H9 (cell line): ENCODE results near the gene CDKL5. TPM values are rescaled to one million over a fixed set of nuclear protein-coding genes. Genes with fewer than 3 reads are reported as not detected.

ENCODE experiments used
- DNase-seq: peaks from one replicate; pipeline ENCODE4 v3.0.0-alpha.2; 2017
- H2AFZ ChIP-seq: one replicate; pipeline ENCODE4 v1.6.1; 2013; ENCODE audit warnings: mild to moderate bottlenecking, low read length, control low read depth, moderate library complexity
- H2AK5ac ChIP-seq: 2 replicates; pipeline ENCODE4 v1.6.1; 2013; ENCODE audit warnings: low read length, control low read depth, mixed read lengths; ENCODE audit not compliant: insufficient read length
- H2BK120ac ChIP-seq: one replicate; pipeline ENCODE4 v1.6.1; 2013; ENCODE audit warnings: low read depth, mild to moderate bottlenecking, low read length, control low read depth, inconsistent platforms; ENCODE audit not compliant: poor library complexity, severe bottlenecking
- H2BK12ac ChIP-seq: 2 replicates; pipeline ENCODE4 v1.6.1; 2013; ENCODE audit warnings: low read length, control low read depth, mixed read lengths, low read depth; ENCODE audit not compliant: insufficient read length
- H2BK15ac ChIP-seq: 2 replicates; pipeline ENCODE4 v1.6.1; 2013; ENCODE audit warnings: low read depth, low read length, control low read depth
- H2BK20ac ChIP-seq: one replicate; pipeline ENCODE4 v1.6.1; 2013; ENCODE audit warnings: low read depth, mild to moderate bottlenecking, low read length, control low read depth, inconsistent platforms; ENCODE audit not compliant: poor library complexity, severe bottlenecking
- H2BK5ac ChIP-seq: 2 replicates; pipeline ENCODE4 v1.6.1; 2013; ENCODE audit warnings: low read length, control low read depth, mixed read lengths; ENCODE audit not compliant: insufficient read length
- H3K14ac ChIP-seq: 2 replicates; pipeline ENCODE4 v1.6.1; 2013; ENCODE audit warnings: low read length, control low read depth; ENCODE audit not compliant: insufficient read depth
- H3K18ac ChIP-seq: 2 replicates; pipeline ENCODE4 v1.6.1; 2013; ENCODE audit warnings: low read depth, mild to moderate bottlenecking, mixed read lengths, low read length, control low read depth; ENCODE audit not compliant: insufficient read length
- H3K23ac ChIP-seq: 2 replicates; pipeline ENCODE4 v1.6.1; 2013; ENCODE audit warnings: low read length, control low read depth, mixed read lengths, low read depth; ENCODE audit not compliant: insufficient read length
- H3K23me2 ChIP-seq: 2 replicates; pipeline ENCODE4 v1.6.1; 2013; ENCODE audit warnings: low read depth, mild to moderate bottlenecking, mixed read lengths, low read length, control low read depth; ENCODE audit not compliant: insufficient read length, poor library complexity, severe bottlenecking
- H3K27ac ChIP-seq: 2 replicates; pipeline ENCODE4 v1.5.1; 2013; ENCODE audit warnings: low read length, control low read depth, mixed read lengths, low read depth; ENCODE audit not compliant: insufficient read length
- H3K27me3 ChIP-seq: 2 replicates; pipeline ENCODE4 v1.6.1; 2013; ENCODE audit warnings: low read length, control low read depth, inconsistent platforms; ENCODE audit not compliant: insufficient read depth
- H3K4ac ChIP-seq: 2 replicates; pipeline ENCODE4 v1.6.1; 2013; ENCODE audit warnings: low read depth, mild to moderate bottlenecking, control low read depth, inconsistent platforms, low read length, moderate library complexity
- H3K4me1 ChIP-seq: 2 replicates; pipeline ENCODE4 v1.6.1; 2013; ENCODE audit warnings: low read length, control low read depth, inconsistent platforms; ENCODE audit not compliant: insufficient read depth
- H3K4me2 ChIP-seq: 2 replicates; pipeline ENCODE4 v1.6.1; 2013; ENCODE audit warnings: low read length, control low read depth, mixed read lengths; ENCODE audit not compliant: insufficient read length, insufficient read depth
- H3K56ac ChIP-seq: 2 replicates; pipeline ENCODE4 v1.6.1; 2013; ENCODE audit warnings: low read depth, mild to moderate bottlenecking, mixed read lengths, low read length, control low read depth; ENCODE audit not compliant: insufficient read length
- H3K79me1 ChIP-seq: 2 replicates; pipeline ENCODE4 v1.6.1; 2013; ENCODE audit warnings: low read depth, mild to moderate bottlenecking, moderate library complexity, low read length, control low read depth, inconsistent platforms; ENCODE audit not compliant: insufficient read depth, poor library complexity, severe bottlenecking
- H3K79me2 ChIP-seq: 2 replicates; pipeline ENCODE4 v1.6.1; 2013; ENCODE audit warnings: low read length, control low read depth, inconsistent platforms; ENCODE audit not compliant: insufficient read depth
- H3K9ac ChIP-seq: 2 replicates; pipeline ENCODE4 v1.6.1; 2013; ENCODE audit warnings: low read length, control low read depth, mixed read lengths; ENCODE audit not compliant: insufficient read length; ENCODE audit errors: extremely low read depth
- H3K9me3 ChIP-seq: one replicate; pipeline ENCODE4 v1.6.1; 2013; ENCODE audit warnings: low read depth, low read length, inconsistent platforms; ENCODE audit not compliant: control insufficient read depth
- H3T11ph ChIP-seq: one replicate; pipeline ENCODE4 v1.6.1; 2013; ENCODE audit warnings: mild to moderate bottlenecking, low read length, control low read depth, inconsistent platforms
- H4K20me1 ChIP-seq: one replicate; pipeline ENCODE4 v1.6.1; 2013; ENCODE audit not compliant: control insufficient read depth, insufficient read length, insufficient read depth
- H4K5ac ChIP-seq: 2 replicates; pipeline ENCODE4 v1.6.1; 2013; ENCODE audit warnings: low read depth, mild to moderate bottlenecking, mixed read lengths, low read length, control low read depth; ENCODE audit not compliant: insufficient read length
- H4K8ac ChIP-seq: replicated peaks from 2 replicates; pipeline ENCODE4 v1.6.1; 2013; ENCODE audit warnings: low read length, control low read depth, mixed read lengths, low read depth; ENCODE audit not compliant: insufficient read length
- H4K91ac ChIP-seq: 2 replicates; pipeline ENCODE4 v1.6.1; 2013; ENCODE audit warnings: low read depth, mild to moderate bottlenecking, moderate library complexity, mixed read lengths, low read length, control low read depth; ENCODE audit not compliant: insufficient read length
- H3K27ac Mint-ChIP-seq, 3 experiments: 2 replicates in 2 of 3; 3 replicates in 1 of 3; pipeline ENCODE4 v1.8.0; 2020 to 2021; ENCODE audit warnings: mixed read lengths in 3 of 3, mild to moderate bottlenecking in 1 of 3, moderate library complexity in 1 of 3
- H3K27me3 Mint-ChIP-seq: 2 replicates; pipeline ENCODE4 v1.8.0; 2021; ENCODE audit warnings: low read depth, mild to moderate bottlenecking, moderate library complexity, mixed read lengths
- H3K36me3 Mint-ChIP-seq, 3 experiments: 2 replicates in 2 of 3; 3 replicates in 1 of 3; pipeline ENCODE4 v1.8.0; 2020 to 2021; ENCODE audit warnings: low read depth in 3 of 3, mixed read lengths in 3 of 3; ENCODE audit not compliant: insufficient read depth in 1 of 3
- H3K4me1 Mint-ChIP-seq, 2 experiments: 2 replicates each; pipeline ENCODE4 v1.8.0; 2020; ENCODE audit warnings: mixed read lengths in 2 of 2
- H3K4me3 Mint-ChIP-seq, 2 experiments: 2 replicates in 1 of 2; 3 replicates in 1 of 2; pipeline ENCODE4 v1.8.0; 2020 to 2021; ENCODE audit warnings: mild to moderate bottlenecking in 2 of 2, mixed read lengths in 2 of 2, moderate library complexity in 1 of 2
- H3K9me3 Mint-ChIP-seq, 2 experiments: 2 replicates in 1 of 2; 3 replicates in 1 of 2; pipeline ENCODE4 v1.8.0; 2020; ENCODE audit warnings: mild to moderate bottlenecking in 2 of 2, mixed read lengths in 2 of 2, moderate library complexity in 1 of 2
- CTCF ChIP-seq: fragments of 200-600 bp; sonication (generic); conservative IDR thresholded peaks from 3 replicates; pipeline ENCODE4 v1.8.0; 2021; ENCODE audit warnings: antibody characterized with exemption, mild to moderate bottlenecking
- WGBS: extraction: QIAGEN DNeasy Blood & Tissue Kit; methylation state at CpG from one replicate; pipeline ENCODE4 v1.1.7; 2013; ENCODE audit warnings: missing lambda C conversion rate, low lambda C conversion rate, mixed read lengths; ENCODE audit not compliant: insufficient read length; ENCODE audit errors: extremely low coverage; 5-methylcytosine and 5-hydroxymethylcytosine counted together
- total RNA-seq: library from RNA; stranded (reverse); gene quantifications from 2 replicates; pipeline ENCODE4 v1.2.1, GENCODE V29; 2021

CDKL5 gene
- total RNA-seq, 1 experiment from 2014 or later: 19.5 TPM

GRCh38 chrX:18457000-18457399 lies 31.6 kb downstream of the CDKL5 start:
- no peak overlapping the region for H2AFZ ChIP-seq
- no peak overlapping the region for H2BK12ac ChIP-seq
- H3K4me1 Mint-ChIP-seq: peaks cover 9 to 14% of the 10 kb centered on the region in 2 experiments
- H3K4me3 Mint-ChIP-seq: no peak overlapping the region
- no peak overlapping the region for H2BK5ac ChIP-seq
- peaks cover 0 to 4% (median 3%) of the 10 kb centered on the region in 3 experiments; a peak in 4 of 7 replicates for H3K36me3 Mint-ChIP-seq
- H2BK15ac ChIP-seq: no peak overlapping the region
- no peak overlapping the region for H3T11ph ChIP-seq
- no peak for DNase-seq
- no CpG with 5 or more reads among the region's 2 CpGs for WGBS
- peaks cover 56 to 72% of the 10 kb centered on the region in 2 experiments for H3K9me3 Mint-ChIP-seq
- no peak overlapping the region for H4K91ac ChIP-seq
- no peaks in the 10 kb centered on the region for H3K4me1 ChIP-seq
- H3K27me3 Mint-ChIP-seq: no peaks in the 10 kb centered on the region
- H3K79me1 ChIP-seq: no peaks in the 10 kb centered on the region
- no peaks in the 10 kb centered on the region for H3K79me2 ChIP-seq
- no peak overlapping the region for H3K14ac ChIP-seq
- H4K20me1 ChIP-seq: no peaks in the 10 kb centered on the region
- no peak overlapping the region for H3K4ac ChIP-seq
- H3K27ac ChIP-seq: no peak overlapping the region
- H3K23ac ChIP-seq: no peak overlapping the region
- H3K23me2 ChIP-seq: no peaks in the 10 kb centered on the region
- no peak overlapping the region for H3K9ac ChIP-seq
- H4K8ac ChIP-seq: no peak overlapping the region
- H2AK5ac ChIP-seq: no peak overlapping the region
- H3K27ac Mint-ChIP-seq: no peak overlapping the region
- TF ChIP-seq CTCF: no peak
- no peak overlapping the region for H2BK120ac ChIP-seq
- no peak overlapping the region for H3K4me2 ChIP-seq
- peaks cover under 1% of the 10 kb centered on the region for H3K9me3 ChIP-seq
- H2BK20ac ChIP-seq: no peak overlapping the region
- no peaks in the 10 kb centered on the region for H3K27me3 ChIP-seq
- H3K56ac ChIP-seq: no peak overlapping the region
- no peak overlapping the region for H4K5ac ChIP-seq
- no peak overlapping the region for H3K18ac ChIP-seq
